ENCODE results near the gene DNER. TPM values are rescaled to one million over a fixed set of nuclear protein-coding genes. Genes with fewer than 3 reads are reported as not detected.
A peak's percentile ranks its signal among the peaks of the same experiment; 100 is the strongest.

The DNER gene
- polyA plus RNA-seq, 1 of the 3 experiments (the other 2 are of a cell fraction) = 1.4 TPM

DNA sequence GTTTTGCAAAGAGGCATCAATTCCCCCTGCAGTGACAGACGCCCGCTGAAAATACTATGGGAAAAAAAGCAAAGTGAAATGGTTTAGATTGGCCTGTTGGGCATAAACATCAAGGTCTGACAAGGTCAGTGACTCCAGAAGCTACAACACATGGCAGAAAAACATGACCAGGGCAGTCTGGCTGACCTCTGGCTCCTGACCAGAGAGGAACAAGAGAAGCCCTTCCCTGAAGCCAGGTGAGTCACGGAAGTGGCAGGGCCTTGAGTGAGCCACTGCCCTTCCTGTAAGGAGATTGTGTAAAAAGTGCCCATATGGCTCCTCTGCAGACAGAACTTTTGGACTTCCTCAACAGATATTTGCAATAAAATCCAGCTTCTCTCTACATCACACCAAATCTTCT is 72.0 kb downstream of the DNER start:
- no peak for DNase-seq
- Histone ChIP-seq H3K79me2 (ENCODE audit: insufficient read depth) (no peaks in the 10 kb centered on the region), H4K20me1 (ENCODE audit: insufficient read depth) (no peaks in the 10 kb centered on the region), H3K27ac (ENCODE audit: low read depth in 2 of 2, low read length in 1 of 2) (no peak overlapping the region), H3K9me2 (no peaks in the 10 kb centered on the region), H3F3A (replicated peaks; ENCODE audit: insufficient read depth) (no peaks in the 10 kb centered on the region), H3K36me3 (replicated peaks in 1 of 2; ENCODE audit: control insufficient read depth in 1 of 2, insufficient read depth in 2 of 2, low read length in 1 of 2) (no peaks in the 10 kb centered on the region), H3K9me3 (no peaks in the 10 kb centered on the region), H3K4me3 (ENCODE audit: low read depth in 2 of 2, low read length in 1 of 2) (no peak overlapping the region), H3K4me1 (ENCODE audit: control insufficient read depth in 1 of 2, insufficient read depth in 2 of 2, low read depth in 1 of 2, low read length in 1 of 2) (no peaks in the 10 kb centered on the region), H3K4me2 (no peak overlapping the region), H3K27me3 (ENCODE audit: insufficient read depth) (no peaks in the 10 kb centered on the region), H2AFZ (ENCODE audit: low read depth) (no peak overlapping the region), H3K9ac (no peak overlapping the region)
- no peak for TF ChIP-seq RXRA (IDR thresholded peaks at IDR 0.05; ENCODE audit: borderline replicate concordance, low read depth)
- TF ChIP-seq EP300 (IDR thresholded peaks at IDR 0.05; ENCODE audit: borderline replicate concordance in 1 of 2, low read depth in 1 of 2, low read length in 1 of 2) = no peak
- TF ChIP-seq GATA2 (CRISPR knock-in tag; IDR thresholded peaks at IDR 0.05) = no peak
- TF ChIP-seq GABPA (IDR thresholded peaks at IDR 0.05; ENCODE audit: low read depth) = no peak
- TF ChIP-seq FOXJ3 (CRISPR knock-in tag; IDR thresholded peaks at IDR 0.05) = no peak
- ChIA-PET CTCF (interaction anchor here (1.4 kb wide), 1 partner anchor 10 kb away, joined by 7 read pairs; no protein-coding TSS in a partner anchor), POLR2A (no interaction called here)
- 77% methylated on average over 3 of the region's 3 CpGs for WGBS (ENCODE audit: low lambda C conversion rate)

DNA sequence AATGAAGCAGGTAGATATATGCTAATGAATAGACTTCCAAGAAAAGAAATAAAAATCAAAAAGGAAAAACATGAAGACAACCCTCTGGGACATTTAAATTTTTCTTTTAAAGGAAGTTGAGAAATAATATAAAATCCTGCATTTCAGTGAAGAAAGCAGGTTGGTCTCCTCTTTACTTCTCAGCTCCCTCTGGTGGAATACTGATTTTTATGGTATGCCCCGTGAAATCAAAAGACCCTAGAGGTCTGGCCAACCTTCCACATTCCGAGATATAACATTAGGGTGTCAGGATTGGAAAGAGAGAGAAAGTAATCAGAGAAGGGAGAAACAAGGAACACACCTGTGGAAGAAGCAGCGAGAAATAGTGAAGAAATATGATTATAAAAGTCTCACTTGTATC is 72.7 kb downstream of the DNER start:
- TF ChIP-seq, protein P1, sequence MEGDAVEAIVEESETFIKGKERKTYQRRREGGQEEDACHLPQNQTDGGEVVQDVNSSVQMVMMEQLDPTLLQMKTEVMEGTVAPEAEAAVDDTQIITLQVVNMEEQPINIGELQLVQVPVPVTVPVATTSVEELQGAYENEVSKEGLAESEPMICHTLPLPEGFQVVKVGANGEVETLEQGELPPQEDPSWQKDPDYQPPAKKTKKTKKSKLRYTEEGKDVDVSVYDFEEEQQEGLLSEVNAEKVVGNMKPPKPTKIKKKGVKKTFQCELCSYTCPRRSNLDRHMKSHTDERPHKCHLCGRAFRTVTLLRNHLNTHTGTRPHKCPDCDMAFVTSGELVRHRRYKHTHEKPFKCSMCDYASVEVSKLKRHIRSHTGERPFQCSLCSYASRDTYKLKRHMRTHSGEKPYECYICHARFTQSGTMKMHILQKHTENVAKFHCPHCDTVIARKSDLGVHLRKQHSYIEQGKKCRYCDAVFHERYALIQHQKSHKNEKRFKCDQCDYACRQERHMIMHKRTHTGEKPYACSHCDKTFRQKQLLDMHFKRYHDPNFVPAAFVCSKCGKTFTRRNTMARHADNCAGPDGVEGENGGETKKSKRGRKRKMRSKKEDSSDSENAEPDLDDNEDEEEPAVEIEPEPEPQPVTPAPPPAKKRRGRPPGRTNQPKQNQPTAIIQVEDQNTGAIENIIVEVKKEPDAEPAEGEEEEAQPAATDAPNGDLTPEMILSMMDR (IDR thresholded peaks at IDR 0.05) = 0 out of 2 replicates have a peak, but pooled peaks have one; percentile 20
- no peak for TF ChIP-seq FOXM1 (IDR thresholded peaks at IDR 0.05; ENCODE audit: low read depth)
- TF ChIP-seq RAD21 (IDR thresholded peaks at IDR 0.05; ENCODE audit: low read length) = 0 out of 2 replicates have a peak, but pooled peaks have one; percentile 5
- TF ChIP-seq GATA2 (CRISPR knock-in tag; IDR thresholded peaks at IDR 0.05) = no peak
- H3K4me2 ChIP-seq = no peak overlapping the region
- no peak overlapping the region for H3K9ac ChIP-seq
- H3F3A ChIP-seq (replicated peaks; ENCODE audit: insufficient read depth) = no peaks in the 10 kb centered on the region
- H3K9me2 ChIP-seq = no peaks in the 10 kb centered on the region
- CTCF ChIA-PET = interaction anchor here (0.6 to 1.6 kb wide), 3 partner anchors 10 to 1084 kb away, joined by 3 to 7 read pairs (median 4); no protein-coding TSS in a partner anchor
- WGBS (ENCODE audit: low lambda C conversion rate) = 15% methylated on average over 3 of the region's 3 CpGs
- H3K79me2 ChIP-seq (ENCODE audit: insufficient read depth) = no peaks in the 10 kb centered on the region
- H3K27ac ChIP-seq (ENCODE audit: low read depth in 2 of 2, low read length in 1 of 2) = no peak overlapping the region
- H4K20me1 ChIP-seq (ENCODE audit: insufficient read depth) = no peaks in the 10 kb centered on the region
- no peak overlapping the region for H2AFZ ChIP-seq (ENCODE audit: low read depth)
- H3K4me3 ChIP-seq (ENCODE audit: low read depth in 2 of 2, low read length in 1 of 2) = no peak overlapping the region
- H3K27me3 ChIP-seq (ENCODE audit: insufficient read depth) = no peaks in the 10 kb centered on the region
- H3K36me3 ChIP-seq (replicated peaks in 1 of 2; ENCODE audit: control insufficient read depth in 1 of 2, insufficient read depth in 2 of 2, low read length in 1 of 2) = no peaks in the 10 kb centered on the region
- no peaks in the 10 kb centered on the region for H3K9me3 ChIP-seq
- DNase-seq = no peak
- POLR2A ChIA-PET = no interaction called here
- no peaks in the 10 kb centered on the region for H3K4me1 ChIP-seq (ENCODE audit: control insufficient read depth in 1 of 2, insufficient read depth in 2 of 2, low read depth in 1 of 2, low read length in 1 of 2)

DNA sequence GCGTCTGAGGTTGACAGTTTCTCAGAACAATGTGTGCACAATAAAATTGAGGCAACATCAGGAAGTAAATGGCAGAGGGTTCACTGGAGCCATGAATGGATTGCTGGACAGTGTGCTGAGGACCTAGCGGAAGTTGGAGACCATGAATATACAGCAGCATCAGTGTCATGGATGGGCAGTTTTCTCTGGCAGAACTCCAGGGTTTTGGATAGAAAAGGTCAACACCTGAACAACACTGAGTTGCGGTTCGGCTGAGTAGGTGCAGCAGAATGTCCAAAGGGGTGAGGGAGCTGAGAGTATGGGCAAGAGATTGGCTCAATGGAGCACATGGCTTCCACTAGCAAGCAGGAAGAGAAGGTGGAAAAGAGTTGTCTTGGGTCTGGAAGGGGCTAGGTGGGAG is 73.7 kb downstream of the DNER start:
- no peaks in the 10 kb centered on the region for H3K36me3 ChIP-seq (replicated peaks in 1 of 2; ENCODE audit: control insufficient read depth in 1 of 2, insufficient read depth in 2 of 2, low read length in 1 of 2)
- CTCF ChIA-PET = interaction anchor here (0.5 to 1.6 kb wide), 5 partner anchors 11 to 72 kb away, joined by 3 to 4 read pairs (median 3); no protein-coding TSS in a partner anchor
- H3K27ac ChIP-seq (ENCODE audit: low read depth in 2 of 2, low read length in 1 of 2) = no peak overlapping the region
- H3K9me3 ChIP-seq = no peaks in the 10 kb centered on the region
- H3K9ac ChIP-seq = no peak overlapping the region
- H3F3A ChIP-seq (replicated peaks; ENCODE audit: insufficient read depth) = no peaks in the 10 kb centered on the region
- no peak overlapping the region for H3K4me3 ChIP-seq (ENCODE audit: low read depth in 2 of 2, low read length in 1 of 2)
- no peaks in the 10 kb centered on the region for H3K4me1 ChIP-seq (ENCODE audit: control insufficient read depth in 1 of 2, insufficient read depth in 2 of 2, low read depth in 1 of 2, low read length in 1 of 2)
- H4K20me1 ChIP-seq (ENCODE audit: insufficient read depth) = no peaks in the 10 kb centered on the region
- no peak overlapping the region for H3K4me2 ChIP-seq
- POLR2A ChIA-PET = no interaction called here
- no peaks in the 10 kb centered on the region for H3K79me2 ChIP-seq (ENCODE audit: insufficient read depth)
- 78% methylated on average over 4 of the region's 4 CpGs for WGBS (ENCODE audit: low lambda C conversion rate)
- no peak for DNase-seq
- no peaks in the 10 kb centered on the region for H3K27me3 ChIP-seq (ENCODE audit: insufficient read depth)
- no peaks in the 10 kb centered on the region for H3K9me2 ChIP-seq
- no peak overlapping the region for H2AFZ ChIP-seq (ENCODE audit: low read depth)
- TF ChIP-seq, protein P2, sequence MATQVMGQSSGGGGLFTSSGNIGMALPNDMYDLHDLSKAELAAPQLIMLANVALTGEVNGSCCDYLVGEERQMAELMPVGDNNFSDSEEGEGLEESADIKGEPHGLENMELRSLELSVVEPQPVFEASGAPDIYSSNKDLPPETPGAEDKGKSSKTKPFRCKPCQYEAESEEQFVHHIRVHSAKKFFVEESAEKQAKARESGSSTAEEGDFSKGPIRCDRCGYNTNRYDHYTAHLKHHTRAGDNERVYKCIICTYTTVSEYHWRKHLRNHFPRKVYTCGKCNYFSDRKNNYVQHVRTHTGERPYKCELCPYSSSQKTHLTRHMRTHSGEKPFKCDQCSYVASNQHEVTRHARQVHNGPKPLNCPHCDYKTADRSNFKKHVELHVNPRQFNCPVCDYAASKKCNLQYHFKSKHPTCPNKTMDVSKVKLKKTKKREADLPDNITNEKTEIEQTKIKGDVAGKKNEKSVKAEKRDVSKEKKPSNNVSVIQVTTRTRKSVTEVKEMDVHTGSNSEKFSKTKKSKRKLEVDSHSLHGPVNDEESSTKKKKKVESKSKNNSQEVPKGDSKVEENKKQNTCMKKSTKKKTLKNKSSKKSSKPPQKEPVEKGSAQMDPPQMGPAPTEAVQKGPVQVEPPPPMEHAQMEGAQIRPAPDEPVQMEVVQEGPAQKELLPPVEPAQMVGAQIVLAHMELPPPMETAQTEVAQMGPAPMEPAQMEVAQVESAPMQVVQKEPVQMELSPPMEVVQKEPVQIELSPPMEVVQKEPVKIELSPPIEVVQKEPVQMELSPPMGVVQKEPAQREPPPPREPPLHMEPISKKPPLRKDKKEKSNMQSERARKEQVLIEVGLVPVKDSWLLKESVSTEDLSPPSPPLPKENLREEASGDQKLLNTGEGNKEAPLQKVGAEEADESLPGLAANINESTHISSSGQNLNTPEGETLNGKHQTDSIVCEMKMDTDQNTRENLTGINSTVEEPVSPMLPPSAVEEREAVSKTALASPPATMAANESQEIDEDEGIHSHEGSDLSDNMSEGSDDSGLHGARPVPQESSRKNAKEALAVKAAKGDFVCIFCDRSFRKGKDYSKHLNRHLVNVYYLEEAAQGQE (IDR thresholded peaks at IDR 0.05; ENCODE audit: low read depth, low read length) = no peak
- TF ChIP-seq RFX5 (IDR thresholded peaks at IDR 0.05; ENCODE audit: low read length) (no peak), RCOR1 (IDR thresholded peaks at IDR 0.05; ENCODE audit: low read length) (no peak), POLR2AphosphoS5 (IDR thresholded peaks at IDR 0.05; ENCODE audit: low read depth, low read length) (no peak), USF1 (IDR thresholded peaks at IDR 0.05; ENCODE audit: borderline replicate concordance, low read depth) (no peak), EP300 (IDR thresholded peaks at IDR 0.05; ENCODE audit: borderline replicate concordance in 1 of 2, low read depth in 1 of 2, low read length in 1 of 2) (no peak), MXI1 (IDR thresholded peaks at IDR 0.05; ENCODE audit: low read depth, low read length) (no peak), TEAD4 (IDR thresholded peaks at IDR 0.05; ENCODE audit: borderline replicate concordance, insufficient read depth) (no peak), FOXM1 (IDR thresholded peaks at IDR 0.05; ENCODE audit: low read depth) (no peak), FOSL2 (IDR thresholded peaks at IDR 0.05; ENCODE audit: borderline replicate concordance, low read depth) (no peak)
